Breast epithelium (tissue), 3 donors: Measurements from ENCODE around the gene TASOR2.

Experiments used
- POLR2A ChIP-seq: fragments of 450-650 bp; IDR thresholded peaks from one replicate; pipeline ENCODE4 v1.6.1; 2016; ENCODE audit warnings: antibody characterized with exemption, mild to moderate bottlenecking, moderate library complexity
- TF ChIP-seq, protein P1 (sequence below), 3 donors: fragments of 450-650 bp; IDR thresholded peaks; one replicate each; pipeline ENCODE4 v1.5.1; 2016 to 2017; ENCODE audit warnings: antibody characterized with exemption in 3 of 3, mild to moderate bottlenecking in 3 of 3, moderate library complexity in 3 of 3

GRCh38 chr10:5640501-5640900, 44.1 kb upstream of the TASOR2 start:
- TF ChIP-seq, protein P1, sequence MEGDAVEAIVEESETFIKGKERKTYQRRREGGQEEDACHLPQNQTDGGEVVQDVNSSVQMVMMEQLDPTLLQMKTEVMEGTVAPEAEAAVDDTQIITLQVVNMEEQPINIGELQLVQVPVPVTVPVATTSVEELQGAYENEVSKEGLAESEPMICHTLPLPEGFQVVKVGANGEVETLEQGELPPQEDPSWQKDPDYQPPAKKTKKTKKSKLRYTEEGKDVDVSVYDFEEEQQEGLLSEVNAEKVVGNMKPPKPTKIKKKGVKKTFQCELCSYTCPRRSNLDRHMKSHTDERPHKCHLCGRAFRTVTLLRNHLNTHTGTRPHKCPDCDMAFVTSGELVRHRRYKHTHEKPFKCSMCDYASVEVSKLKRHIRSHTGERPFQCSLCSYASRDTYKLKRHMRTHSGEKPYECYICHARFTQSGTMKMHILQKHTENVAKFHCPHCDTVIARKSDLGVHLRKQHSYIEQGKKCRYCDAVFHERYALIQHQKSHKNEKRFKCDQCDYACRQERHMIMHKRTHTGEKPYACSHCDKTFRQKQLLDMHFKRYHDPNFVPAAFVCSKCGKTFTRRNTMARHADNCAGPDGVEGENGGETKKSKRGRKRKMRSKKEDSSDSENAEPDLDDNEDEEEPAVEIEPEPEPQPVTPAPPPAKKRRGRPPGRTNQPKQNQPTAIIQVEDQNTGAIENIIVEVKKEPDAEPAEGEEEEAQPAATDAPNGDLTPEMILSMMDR (IDR thresholded peaks at IDR 0.05), result no peak
- TF ChIP-seq POLR2A, result no peak
